CD14-positive monocyte (primary cell): ENCODE results near the gene PTPRD. TPM values are rescaled to one million over a fixed set of nuclear protein-coding genes. Genes with fewer than 3 reads are reported as not detected.

Source experiments
- DNase-seq, 3 donors: peaks; one replicate each; pipeline ENCODE4 v3.0.0-alpha.2; 2011 to 2022
- H2AFZ ChIP-seq: 2 replicates; pipeline ENCODE4 v1.6.0; 2012; ENCODE audit warnings: mild to moderate bottlenecking, low read depth, low read length, inconsistent platforms; ENCODE audit not compliant: insufficient read depth, poor library complexity, severe bottlenecking
- H3K27ac ChIP-seq, 2 donors: 1 replicate in 1 of 2; 2 replicates in 1 of 2; pipeline ENCODE4 v1.5.1; 2012 to 2013; ENCODE audit warnings: low read length in 2 of 2, control low read depth in 1 of 2, inconsistent platforms in 1 of 2, low read depth in 1 of 2, mild to moderate bottlenecking in 1 of 2
- H3K27me3 ChIP-seq, 2 donors: one replicate each; pipeline versions ENCODE4 v1.6.0 to v1.6.1; 2011 to 2013; ENCODE audit warnings: low read length in 2 of 2; ENCODE audit not compliant: control insufficient read depth in 2 of 2, insufficient read depth in 2 of 2
- H3K36me3 ChIP-seq, 2 donors: replicated peaks in 1 of 2; 1 replicate in 1 of 2; 2 replicates in 1 of 2; pipeline versions ENCODE4 v1.5.1 to v1.6.1; 2012 to 2013; ENCODE audit warnings: low read length in 2 of 2, control low read depth in 1 of 2, inconsistent platforms in 1 of 2, mild to moderate bottlenecking in 1 of 2; ENCODE audit not compliant: insufficient read depth in 2 of 2, control insufficient read depth in 1 of 2
- H3K4me1 ChIP-seq, 2 donors: 1 replicate in 1 of 2; 2 replicates in 1 of 2; pipeline versions ENCODE4 v1.5.1 to v1.6.1; 2012 to 2013; ENCODE audit warnings: low read length in 2 of 2, control low read depth in 1 of 2, inconsistent platforms in 1 of 2, mild to moderate bottlenecking in 1 of 2, moderate library complexity in 1 of 2; ENCODE audit not compliant: insufficient read depth in 2 of 2, control insufficient read depth in 1 of 2
- H3K4me2 ChIP-seq: replicated peaks from 2 replicates; pipeline ENCODE3; 2012; ENCODE audit warnings: low read length, moderate library complexity, mild to moderate bottlenecking; ENCODE audit not compliant: poor library complexity, severe bottlenecking; ENCODE audit errors: extremely low read depth
- H3K4me3 ChIP-seq, 3 experiments: fragments of 200-600 bp in 1 of 3; sonication (generic) in 1 of 3; replicated peaks in 1 of 3; 1 replicate in 2 of 3; 2 replicates in 1 of 3; pipeline ENCODE4 v1.5.1; 2011 to 2013; ENCODE audit warnings: low read length in 3 of 3, mild to moderate bottlenecking in 3 of 3, control low read depth in 2 of 3, low read depth in 2 of 3, inconsistent platforms in 1 of 3, moderate library complexity in 1 of 3
- H3K79me2 ChIP-seq: 2 replicates; pipeline ENCODE4 v1.6.0; 2012; ENCODE audit warnings: mild to moderate bottlenecking, control low read depth, inconsistent platforms, low read length, moderate library complexity; ENCODE audit not compliant: insufficient read depth
- H3K9ac ChIP-seq: 2 replicates; pipeline ENCODE4 v1.6.0; 2017; ENCODE audit warnings: low read length, mild to moderate bottlenecking; ENCODE audit not compliant: insufficient read depth, poor library complexity, severe bottlenecking
- H3K9me3 ChIP-seq, 2 donors: replicated peaks in 1 of 2; 1 replicate in 1 of 2; 2 replicates in 1 of 2; pipeline versions ENCODE4 v1.5.1 to v1.6.1; 2012 to 2013; ENCODE audit warnings: low read length in 2 of 2, control low read depth in 1 of 2; ENCODE audit not compliant: control insufficient read depth in 1 of 2, insufficient read depth in 1 of 2
- H4K20me1 ChIP-seq: 2 replicates; pipeline ENCODE4 v1.6.0; 2012; ENCODE audit warnings: mild to moderate bottlenecking, low read length, control low read depth, moderate library complexity; ENCODE audit not compliant: insufficient read depth
- H3K27ac Mint-ChIP-seq, 7 donors: one replicate each; pipeline ENCODE4 v1.8.0; 2020; ENCODE audit warnings: mild to moderate bottlenecking in 7 of 7, mixed read lengths in 7 of 7, moderate library complexity in 6 of 7, inconsistent platforms in 2 of 7
- H3K27me3 Mint-ChIP-seq, 3 donors: one replicate each; pipeline ENCODE4 v1.8.0; 2021 to 2022; ENCODE audit warnings: low read depth in 3 of 3, mild to moderate bottlenecking in 3 of 3, mixed read lengths in 3 of 3, moderate library complexity in 3 of 3, inconsistent platforms in 1 of 3
- H3K36me3 Mint-ChIP-seq, 2 donors: one replicate each; pipeline ENCODE4 v1.8.0; 2020; ENCODE audit warnings: mixed read lengths in 2 of 2, inconsistent platforms in 1 of 2, mild to moderate bottlenecking in 1 of 2
- H3K4me1 Mint-ChIP-seq: one replicate; pipeline ENCODE4 v1.8.0; 2020; ENCODE audit warnings: mild to moderate bottlenecking, mixed read lengths
- H3K4me3 Mint-ChIP-seq, 2 donors: one replicate each; pipeline ENCODE4 v1.8.0; 2020; ENCODE audit warnings: mild to moderate bottlenecking in 2 of 2, mixed read lengths in 2 of 2, moderate library complexity in 1 of 2
- H3K9me3 Mint-ChIP-seq, 7 donors: one replicate each; pipeline ENCODE4 v1.8.0; 2020 to 2022; ENCODE audit warnings: mixed read lengths in 7 of 7, mild to moderate bottlenecking in 6 of 7, moderate library complexity in 6 of 7, inconsistent platforms in 2 of 7
- CTCF ChIP-seq: fragments of 200-600 bp; IDR thresholded peaks from one replicate; pipeline ENCODE4 v1.8.0; 2022; ENCODE audit warnings: antibody characterized with exemption, mild to moderate bottlenecking
- WGBS: methylation state at CpG from one replicate; pipeline ENCODE4 v1.1.5; 2013; ENCODE audit warnings: missing lambda C conversion rate; ENCODE audit not compliant: insufficient coverage; 5-methylcytosine and 5-hydroxymethylcytosine counted together
- intact Hi-C, 2 donors: fragments of 100-400 bp; cut with micrococcal nuclease; formaldehyde crosslinking; loops; one replicate each; pipeline versions ENCODE4 v1.15.0 to v1.15.1; 2023
- polyA plus RNA-seq, 3 donors: library from polyadenylated mRNA; depleted of rRNA in 1 of 3; unstranded in 2 of 3; stranded (reverse) in 1 of 3; fragments of 300-500 nt in 2 of 3; fragments of >200 nt in 1 of 3; fragmentation: Illumina TruSeq in 2 of 3; gene quantifications; 1 replicate in 2 of 3; 2 replicates in 1 of 3; pipeline ENCODE4 v1.2.3, GENCODE V29; 2012 to 2021

Gene PTPRD
- polyA plus RNA-seq, 3 donors = not detected

GRCh38 chr9:9998491-9999287, 614.1 kb downstream of the PTPRD start:
- H3K36me3 Mint-ChIP-seq = no peaks in the 10 kb centered on the region
- Histone ChIP-seq H3K4me3 (no peak overlapping the region), H3K27ac (no peak overlapping the region), H2AFZ (peak overlapping the region; percentile 45), H3K4me1 (peaks cover 9 to 14% of the 10 kb centered on the region in 2 donors), H3K27me3 (no peaks in the 10 kb centered on the region), H3K9me3 (no peaks in the 10 kb centered on the region), H3K4me2 (peak overlapping the region; percentile 40), H3K9ac (no peak overlapping the region), H3K79me2 (no peaks in the 10 kb centered on the region), H3K36me3 (no peaks in the 10 kb centered on the region), H4K20me1 (no peaks in the 10 kb centered on the region)
- H3K4me1 Mint-ChIP-seq = peaks cover 20% of the 10 kb centered on the region
- H3K4me3 Mint-ChIP-seq = peak overlapping the region in 1 of 2 donors; percentile 66
- TF ChIP-seq CTCF = peak; percentile 22
- H3K27ac Mint-ChIP-seq = peak overlapping the region in 1 of 7 donors; percentile 22
- WGBS = 14% methylated on average over 6 of the region's 8 CpGs
- intact Hi-C loops = no loop called here
- peaks cover 0 to 2% (median 0%) of the 10 kb centered on the region in 3 donors for H3K27me3 Mint-ChIP-seq
- peaks cover 0 to 2% (median 0%) of the 10 kb centered on the region in 7 donors for H3K9me3 Mint-ChIP-seq
- DNase-seq = peak in 2 of 3 donors; percentile 5 to 39

GRCh38 chr9:9997585-9997984, 615.2 kb downstream of the PTPRD start:
- no peak overlapping the region for H3K9ac ChIP-seq
- no peaks in the 10 kb centered on the region for H3K9me3 ChIP-seq
- H2AFZ ChIP-seq = no peak overlapping the region
- intact Hi-C loops = no loop called here
- peaks cover 0 to 2% (median 0%) of the 10 kb centered on the region in 7 donors for H3K9me3 Mint-ChIP-seq
- peaks cover 0 to 2% (median 0%) of the 10 kb centered on the region in 3 donors for H3K27me3 Mint-ChIP-seq
- peaks cover 9 to 14% of the 10 kb centered on the region in 2 donors for H3K4me1 ChIP-seq
- no peak overlapping the region for H3K4me3 Mint-ChIP-seq
- H3K4me3 ChIP-seq = no peak overlapping the region
- no peak overlapping the region for H3K27ac ChIP-seq
- no peaks in the 10 kb centered on the region for H3K36me3 Mint-ChIP-seq
- no peak overlapping the region for H3K4me2 ChIP-seq
- H4K20me1 ChIP-seq = no peaks in the 10 kb centered on the region
- peaks cover 20% of the 10 kb centered on the region for H3K4me1 Mint-ChIP-seq
- H3K79me2 ChIP-seq = no peaks in the 10 kb centered on the region
- H3K36me3 ChIP-seq = no peaks in the 10 kb centered on the region
- no CpG with 5 or more reads among the region's 2 CpGs for WGBS
- H3K27me3 ChIP-seq = no peaks in the 10 kb centered on the region
- no peak overlapping the region for H3K27ac Mint-ChIP-seq
- no peak for DNase-seq
- no peak for TF ChIP-seq CTCF
